ENCODE data around the gene ANKRD33B. TPM values are rescaled to one million over a fixed set of nuclear protein-coding genes. Genes with fewer than 3 reads are reported as not detected.

Gene ANKRD33B
- total RNA-seq, 4 donors from 2014 or later: 21.3 to 34.9 (median 30.5) TPM

DNA sequence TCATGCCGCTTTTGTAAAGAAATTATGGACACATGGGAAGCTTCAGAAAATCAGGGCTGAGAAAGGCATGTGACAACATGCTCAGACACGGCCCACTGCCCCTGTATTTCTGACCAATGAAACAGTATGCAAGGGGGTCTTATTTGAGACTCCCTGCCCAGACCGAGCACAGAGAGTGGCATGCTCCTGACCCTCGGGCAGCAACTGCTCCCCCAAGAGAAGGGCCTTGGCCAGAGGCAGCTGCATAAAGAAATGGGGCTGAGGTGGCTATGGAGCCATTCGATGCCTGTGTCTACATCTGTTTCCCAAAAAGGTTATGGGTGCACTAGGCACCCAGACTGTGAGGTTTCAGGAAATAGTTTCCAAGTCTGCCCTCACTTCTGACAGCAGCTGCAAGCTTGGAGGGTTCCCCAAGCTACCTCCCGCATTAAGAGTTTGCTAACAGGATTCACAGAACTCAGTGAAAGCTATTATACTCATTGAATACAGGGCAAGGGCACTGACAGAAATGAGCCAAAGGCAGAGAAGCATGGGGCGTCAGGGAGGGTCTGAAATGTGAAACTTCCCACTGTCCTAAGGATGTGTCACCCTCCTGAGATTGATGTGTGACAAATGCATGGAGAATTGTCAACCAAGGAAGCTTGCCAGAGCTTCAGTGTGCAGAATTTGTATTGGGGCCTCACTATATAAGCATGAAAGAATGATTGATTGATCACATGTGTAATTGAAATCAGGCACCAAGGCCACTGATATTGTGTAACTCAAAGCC lies 102.8 kb downstream of the ANKRD33B start:
- Histone ChIP-seq H3K4me3 (no peak overlapping the region), H3K27me3 (no peaks in the 10 kb centered on the region), H3K4me1 (peaks cover 0 to 9% (median 0%) of the 10 kb centered on the region in 4 donors), H3K27ac (no peak overlapping the region), H3K36me3 (no peaks in the 10 kb centered on the region), H3K9me3 (peaks cover 0 to 5% (median 0%) of the 10 kb centered on the region in 4 donors)
- no peak for DNase-seq (ENCODE audit: low spot score in 2 of 2)
- WGBS, 2 donors: 85 to 88% methylated on average over 7 of the region's 7 CpGs
- no peak for TF ChIP-seq POLR2A (IDR thresholded peaks at IDR 0.05)
- TF ChIP-seq EP300 (IDR thresholded peaks at IDR 0.05): no peak
- TF ChIP-seq CTCF (IDR thresholded peaks at IDR 0.05): no peak

DNA sequence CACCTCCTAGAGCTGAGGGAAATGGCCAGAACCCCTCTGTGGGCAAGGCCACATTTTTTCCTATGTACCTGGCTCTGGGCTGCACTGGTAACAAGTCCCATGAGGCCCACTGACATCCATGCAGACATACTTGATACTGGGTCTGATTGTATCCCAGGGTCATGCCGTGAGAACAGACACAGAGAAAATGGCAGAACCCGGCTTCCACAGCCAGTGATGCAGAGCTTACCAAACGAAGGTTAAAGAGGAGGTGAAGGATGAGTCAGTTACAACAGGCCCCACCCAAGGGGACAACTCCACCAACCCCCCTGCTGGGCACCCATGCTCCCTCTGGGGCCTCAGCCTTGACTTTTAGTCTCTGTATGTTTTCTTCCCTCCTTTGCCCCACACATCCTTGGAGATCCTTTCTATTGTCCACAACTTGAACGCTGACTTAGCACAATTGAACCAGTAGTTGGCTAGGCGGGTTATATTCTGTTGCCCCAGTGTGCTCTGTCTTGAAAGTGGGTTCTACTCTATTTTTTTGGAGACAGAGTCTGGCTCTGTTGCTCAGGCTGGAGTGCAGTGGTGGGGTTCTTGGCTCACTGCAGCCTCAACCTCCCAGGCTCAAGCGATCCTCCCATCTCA lies 103.7 kb downstream of the ANKRD33B start:
- no peaks in the 10 kb centered on the region for H3K27me3 ChIP-seq
- H3K27ac ChIP-seq: no peak overlapping the region
- no peak overlapping the region for H3K4me3 ChIP-seq
- H3K36me3 ChIP-seq: no peaks in the 10 kb centered on the region
- 85 to 89% methylated on average over 6 of the region's 6 CpGs for WGBS, 2 donors
- DNase-seq (ENCODE audit: low spot score in 2 of 2): no peak
- H3K4me1 ChIP-seq: peaks cover 0 to 9% (median 0%) of the 10 kb centered on the region in 4 donors
- TF ChIP-seq CTCF (IDR thresholded peaks at IDR 0.05) (no peak), POLR2A (IDR thresholded peaks at IDR 0.05) (no peak), EP300 (IDR thresholded peaks at IDR 0.05) (no peak)
- H3K9me3 ChIP-seq: peaks cover 0 to 5% (median 0%) of the 10 kb centered on the region in 4 donors

DNA sequence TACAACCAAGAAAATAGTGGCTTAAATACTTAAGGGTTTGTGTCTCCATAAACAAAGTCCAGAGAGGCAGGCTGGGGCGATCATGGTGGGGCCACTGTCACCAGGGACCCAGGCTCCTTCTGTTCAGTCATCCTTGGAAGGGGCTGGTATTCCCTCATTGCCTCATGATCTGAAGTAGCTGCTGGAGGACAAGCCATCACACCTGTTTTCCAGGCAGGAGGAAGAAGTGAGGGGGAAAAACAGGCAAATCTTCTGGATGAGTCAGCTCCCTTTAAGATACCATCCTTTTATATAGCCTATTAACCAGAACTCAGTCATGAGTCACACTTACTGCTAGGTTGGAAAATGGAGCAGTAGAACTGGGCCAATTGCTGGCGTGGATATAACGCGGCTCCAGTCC lies 104.8 kb downstream of the ANKRD33B start:
- no peak for DNase-seq (ENCODE audit: low spot score in 2 of 2)
- no peak overlapping the region for H3K4me3 ChIP-seq
- 70 to 81% methylated on average over 4 of the region's 4 CpGs for WGBS, 2 donors
- no peak overlapping the region for H3K27ac ChIP-seq
- TF ChIP-seq CTCF (IDR thresholded peaks at IDR 0.05) (no peak), EP300 (IDR thresholded peaks at IDR 0.05) (no peak), POLR2A (IDR thresholded peaks at IDR 0.05) (no peak)
- no peaks in the 10 kb centered on the region for H3K27me3 ChIP-seq
- peaks cover 0 to 5% (median 0%) of the 10 kb centered on the region in 4 donors for H3K9me3 ChIP-seq
- peaks cover 0 to 8% (median 2%) of the 10 kb centered on the region in 4 donors for H3K4me1 ChIP-seq
- H3K36me3 ChIP-seq: no peaks in the 10 kb centered on the region

GRCh38 chr5:10669983-10670382 lies 106.1 kb downstream of the ANKRD33B start:
- Histone ChIP-seq H3K27me3 (no peaks in the 10 kb centered on the region), H3K4me1 (peaks cover 0 to 9% (median 2%) of the 10 kb centered on the region in 4 donors), H3K9me3 (peaks cover 0 to 5% (median 0%) of the 10 kb centered on the region in 4 donors), H3K36me3 (no peaks in the 10 kb centered on the region), H3K27ac (no peak overlapping the region), H3K4me3 (no peak overlapping the region)
- TF ChIP-seq EP300 (IDR thresholded peaks at IDR 0.05) (no peak), POLR2A (IDR thresholded peaks at IDR 0.05) (no peak)
- no peak for DNase-seq (ENCODE audit: low spot score in 2 of 2)
- 39 to 94% methylated on average over 1 of the region's 1 CpG for WGBS, 2 donors

GRCh38 chr5:10671041-10672008 lies 107.5 kb downstream of the ANKRD33B start:
- DNase-seq (ENCODE audit: low spot score in 2 of 2): no peak
- TF ChIP-seq POLR2A (IDR thresholded peaks at IDR 0.05) (no peak), CTCF (IDR thresholded peaks at IDR 0.05) (no peak), EP300 (IDR thresholded peaks at IDR 0.05) (no peak)
- Histone ChIP-seq H3K9me3 (peaks cover 0 to 5% (median 0%) of the 10 kb centered on the region in 4 donors), H3K27ac (no peak overlapping the region), H3K36me3 (peaks cover 0 to 3% (median 0%) of the 10 kb centered on the region in 3 donors), H3K4me1 (peaks cover 0 to 9% (median 2%) of the 10 kb centered on the region in 4 donors), H3K27me3 (no peaks in the 10 kb centered on the region), H3K4me3 (no peak overlapping the region)
- 72 to 76% methylated on average over 14 of the region's 14 CpGs for WGBS, 2 donors

All from tibial nerve (tissue), 4 donors.